K562 (cell line): ENCODE data around the gene ZNF335. TPM values are rescaled to one million over a fixed set of nuclear protein-coding genes. Genes with fewer than 3 reads are reported as not detected.

Source experiments
- ASH1L ChIP-seq: fragments of 450-650 bp; IDR thresholded peaks from 2 replicates; pipeline ENCODE4 v1.6.1; 2018; ENCODE audit warnings: borderline replicate concordance, mild to moderate bottlenecking, low read depth; ENCODE audit not compliant: partially characterized antibody
- ATF4 ChIP-seq: fragments of 450-650 bp; formaldehyde crosslinking; IDR thresholded peaks from 2 replicates; pipeline ENCODE4 v1.4.0; 2022; ENCODE audit warnings: mild to moderate bottlenecking, moderate library complexity
- BCOR ChIP-seq: fragments of 450-650 bp; IDR thresholded peaks from 2 replicates; pipeline ENCODE4 v1.6.1; 2016
- CBFA2T2 ChIP-seq: fragments of 450-650 bp; conservative IDR thresholded peaks from 2 replicates; pipeline ENCODE4 v1.6.1; 2017; ENCODE audit warnings: mild to moderate bottlenecking
- ERF ChIP-seq: fragments of 450-650 bp; formaldehyde crosslinking; IDR thresholded peaks from 2 replicates; pipeline ENCODE4 v1.4.0; 2020; ENCODE audit warnings: mild to moderate bottlenecking, mixed read lengths
- HINFP ChIP-seq: fragments of 450-650 bp; conservative IDR thresholded peaks from 2 replicates; pipeline ENCODE4 v1.6.1; 2016; ENCODE audit warnings: missing genetic modification characterization, low read depth, mild to moderate bottlenecking, control low read depth, missing compliant biosample characterization
- L3MBTL2 ChIP-seq: fragments of 450-650 bp; IDR thresholded peaks from 2 replicates; pipeline ENCODE4 v1.6.1; 2016; ENCODE audit warnings: mild to moderate bottlenecking, moderate library complexity
- NFRKB ChIP-seq: fragments of 450-650 bp; IDR thresholded peaks from 2 replicates; pipeline ENCODE4 v1.6.1; 2016; ENCODE audit warnings: low read depth
- NFYB ChIP-seq: IDR thresholded peaks from 2 replicates; pipeline ENCODE4 v1.6.1; 2011; ENCODE audit warnings: mild to moderate bottlenecking, moderate library complexity; ENCODE audit not compliant: insufficient read length; ENCODE audit errors: extremely low read depth
- PCBP2 ChIP-seq: fragments of 200-400 bp; formaldehyde crosslinking; IDR thresholded peaks from 2 replicates; pipeline ENCODE4 v1.6.1; 2018; ENCODE audit warnings: low read length, low read depth, mild to moderate bottlenecking, moderate library complexity; ENCODE audit not compliant: poor library complexity, severe bottlenecking
- POLR2AphosphoS2 ChIP-seq: IDR thresholded peaks from 2 replicates; pipeline ENCODE4 v1.6.1; 2012; ENCODE audit warnings: low read length, improper control_type of control experiment
- PTRF ChIP-seq: fragments of 450-650 bp; IDR thresholded peaks from 2 replicates; pipeline ENCODE4 v1.6.1; 2016; ENCODE audit warnings: mild to moderate bottlenecking, missing genetic modification characterization, missing compliant biosample characterization
- SIN3B ChIP-seq: fragments of 450-650 bp; IDR thresholded peaks from 2 replicates; pipeline ENCODE4 v1.6.1; 2017; ENCODE audit warnings: low read depth, mild to moderate bottlenecking, moderate library complexity
- SMARCB1 ChIP-seq: IDR thresholded peaks from 2 replicates; pipeline ENCODE4 v1.6.1; 2011; ENCODE audit warnings: improper control_type of control experiment, low read depth; ENCODE audit not compliant: insufficient read length
- ZNF165 ChIP-seq: fragments of 250-450 bp; sonication (Bioruptor Pico); IDR thresholded peaks from 2 replicates; pipeline ENCODE4 v1.4.0; 2020; ENCODE audit warnings: borderline replicate concordance
- ZNF668 ChIP-seq: fragments of 250-450 bp; sonication (Bioruptor Pico); IDR thresholded peaks from 2 replicates; pipeline ENCODE4 v1.8.0; 2022; ENCODE audit warnings: mild to moderate bottlenecking, inconsistent platforms
- ZNF707 ChIP-seq: fragments of 250-450 bp; sonication (Bioruptor Pico); conservative IDR thresholded peaks from 2 replicates; pipeline ENCODE4 v1.8.0; 2022; ENCODE audit warnings: inconsistent platforms, mild to moderate bottlenecking, moderate library complexity
- polyA plus RNA-seq, 8 experiments: library from polyadenylated mRNA; depleted of rRNA in 4 of 8; stranded (reverse) in 5 of 8; unstranded in 3 of 8; fragments of >200 nt; fragmentation: Nextera tagmentation in 2 of 8; fragmentation: Illumina TruSeq in 1 of 8; extraction: Ambion mirVana in 2 of 8; extraction: Trizol in 1 of 8; gene quantifications; 2 replicates each; pipeline versions ENCODE4 v1.2.1 to v1.2.3, GENCODE V29; 2011 to 2014; ENCODE audit warnings: inconsistent platforms in 1 of 8, missing spikeins in 1 of 8
- total RNA-seq, 7 experiments: library from RNA; depleted of rRNA in 6 of 7; stranded (reverse); fragments of >200 nt in 6 of 7; fragmentation: Illumina TruSeq in 2 of 7; extraction: Trizol in 2 of 7; gene quantifications; 2 replicates each; pipeline versions ENCODE4 v1.2.1 to v1.2.3, GENCODE V29; 2011 to 2021; ENCODE audit warnings: low replicate concordance in 1 of 7
- TF ChIP-seq, protein P1 (sequence below): fragments of 250-450 bp; sonication (Bioruptor Pico); IDR thresholded peaks from 2 replicates; pipeline ENCODE4 v1.5.0; 2021; ENCODE audit warnings: mild to moderate bottlenecking, borderline replicate concordance
- TF ChIP-seq, protein P2 (sequence below): fragments of 200-800 bp; sonication (Bioruptor generic); IDR thresholded peaks from 2 replicates; pipeline ENCODE4 v1.6.1; 2017; ENCODE audit warnings: missing genetic modification characterization, missing compliant biosample characterization

The ZNF335 gene
- total and polyA plus RNA-seq, 9 of the 15 experiments (the other 6 are each of a cell fraction or from before 2014, with no cell fraction given), result 0.39 to 16.0 (median 7.6) TPM

DNA sequence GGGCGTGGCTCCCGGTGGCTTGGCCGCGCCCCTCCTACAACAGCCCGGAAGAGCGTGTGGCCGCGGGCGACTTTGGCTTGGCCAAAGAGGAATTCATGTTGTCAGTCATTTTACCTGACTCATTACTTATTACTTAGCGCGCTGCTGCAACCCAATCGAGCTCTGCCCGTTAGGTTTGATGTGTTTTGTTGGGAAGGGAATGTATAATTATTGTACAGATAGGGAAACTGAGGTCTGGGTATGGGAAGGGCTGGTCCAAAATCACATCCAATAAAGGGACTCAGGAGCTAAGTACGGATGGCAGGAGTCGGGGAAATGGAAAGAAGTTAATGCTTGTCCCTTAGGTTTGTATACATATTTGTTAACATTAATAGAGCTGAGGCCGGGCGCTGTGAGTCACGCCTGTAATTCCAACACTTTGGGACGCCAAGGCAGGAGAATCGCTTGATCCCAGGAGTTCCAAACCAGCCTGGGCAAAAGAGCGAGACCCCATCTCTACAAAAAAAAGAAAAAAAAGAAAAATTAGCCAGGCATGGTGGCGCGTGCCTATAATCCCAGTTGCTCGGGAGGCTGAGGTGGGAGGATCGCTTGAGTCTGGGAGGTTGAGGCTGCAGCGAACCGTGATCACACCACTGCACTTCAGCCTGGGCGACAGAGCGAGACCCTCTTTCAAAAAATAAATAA, 639 bp upstream of the ZNF335 start (continued):
- TF ChIP-seq, protein P1, sequence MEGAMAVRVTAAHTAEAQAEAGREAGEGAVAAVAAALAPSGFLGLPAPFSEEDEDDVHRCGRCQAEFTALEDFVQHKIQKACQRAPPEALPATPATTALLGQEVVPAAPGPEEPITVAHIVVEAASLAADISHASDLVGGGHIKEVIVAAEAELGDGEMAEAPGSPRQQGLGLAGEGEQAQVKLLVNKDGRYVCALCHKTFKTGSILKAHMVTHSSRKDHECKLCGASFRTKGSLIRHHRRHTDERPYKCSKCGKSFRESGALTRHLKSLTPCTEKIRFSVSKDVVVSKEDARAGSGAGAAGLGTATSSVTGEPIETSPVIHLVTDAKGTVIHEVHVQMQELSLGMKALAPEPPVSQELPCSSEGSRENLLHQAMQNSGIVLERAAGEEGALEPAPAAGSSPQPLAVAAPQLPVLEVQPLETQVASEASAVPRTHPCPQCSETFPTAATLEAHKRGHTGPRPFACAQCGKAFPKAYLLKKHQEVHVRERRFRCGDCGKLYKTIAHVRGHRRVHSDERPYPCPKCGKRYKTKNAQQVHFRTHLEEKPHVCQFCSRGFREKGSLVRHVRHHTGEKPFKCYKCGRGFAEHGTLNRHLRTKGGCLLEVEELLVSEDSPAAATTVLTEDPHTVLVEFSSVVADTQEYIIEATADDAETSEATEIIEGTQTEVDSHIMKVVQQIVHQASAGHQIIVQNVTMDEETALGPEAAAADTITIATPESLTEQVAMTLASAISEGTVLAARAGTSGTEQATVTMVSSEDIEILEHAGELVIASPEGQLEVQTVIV (CRISPR knock-in tag), result no peak
- TF ChIP-seq CBFA2T2 (no peak), ZNF668 (no peak), ZNF165 (CRISPR knock-in tag) (no peak), HINFP (tag) (no peak), SIN3B (no peak), ERF (CRISPR knock-in tag) (no peak), BCOR (0 out of 2 replicates have a peak, but pooled peaks have one; percentile 38), NFYB (no peak), POLR2AphosphoS2 (no peak), ASH1L (no peak), ZNF707 (CRISPR knock-in tag) (no peak), SMARCB1 (no peak), PTRF (tag) (peak; percentile 44; the same call in 1 of the 2 replicates), L3MBTL2 (no peak; the same call in 1 of the 2 replicates), ATF4 (CRISPR knock-in tag) (no peak), NFRKB (no peak; the same call in 1 of the 2 replicates), PCBP2 (no peak)
- TF ChIP-seq, protein P2, sequence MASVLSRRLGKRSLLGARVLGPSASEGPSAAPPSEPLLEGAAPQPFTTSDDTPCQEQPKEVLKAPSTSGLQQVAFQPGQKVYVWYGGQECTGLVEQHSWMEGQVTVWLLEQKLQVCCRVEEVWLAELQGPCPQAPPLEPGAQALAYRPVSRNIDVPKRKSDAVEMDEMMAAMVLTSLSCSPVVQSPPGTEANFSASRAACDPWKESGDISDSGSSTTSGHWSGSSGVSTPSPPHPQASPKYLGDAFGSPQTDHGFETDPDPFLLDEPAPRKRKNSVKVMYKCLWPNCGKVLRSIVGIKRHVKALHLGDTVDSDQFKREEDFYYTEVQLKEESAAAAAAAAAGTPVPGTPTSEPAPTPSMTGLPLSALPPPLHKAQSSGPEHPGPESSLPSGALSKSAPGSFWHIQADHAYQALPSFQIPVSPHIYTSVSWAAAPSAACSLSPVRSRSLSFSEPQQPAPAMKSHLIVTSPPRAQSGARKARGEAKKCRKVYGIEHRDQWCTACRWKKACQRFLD (CRISPR knock-in tag), result peak; percentile 47; the same call in 1 of the 2 replicates
